A549 (cell line): ENCODE data around the gene MAGOH.

Source experiments
- CEBPB ChIP-seq, 2 experiments: fragments of >200 bp in 1 of 2; sonication (Bioruptor Twin) in 1 of 2; formaldehyde crosslinking in 1 of 2; IDR thresholded peaks; 2 replicates each; pipeline ENCODE4 v1.6.1; 2012 to 2016
- CTCF ChIP-seq: fragments of >200 bp; sonication (Bioruptor Twin); formaldehyde crosslinking; IDR thresholded peaks from 3 replicates; pipeline ENCODE4 v1.5.1; 2016
- HOXA7 ChIP-seq: fragments of 250-450 bp; sonication (Bioruptor Pico); IDR thresholded peaks from 2 replicates; pipeline ENCODE4 v1.5.0; 2020; ENCODE audit warnings: mild to moderate bottlenecking, moderate library complexity
- JUNB ChIP-seq: fragments of >200 bp; sonication (Bioruptor Twin); formaldehyde crosslinking; IDR thresholded peaks from 2 replicates; pipeline ENCODE4 v1.6.1; 2016
- MAX ChIP-seq: IDR thresholded peaks from 2 replicates; pipeline ENCODE4 v1.6.1; 2012
- POLR2A ChIP-seq: IDR thresholded peaks from 2 replicates; pipeline ENCODE4 v1.6.1; 2012; ENCODE audit warnings: mild to moderate bottlenecking, low read length
- REST ChIP-seq: fragments of 200-600 bp; sonication (generic); IDR thresholded peaks from 2 replicates; pipeline ENCODE4 v1.6.1; 2016; ENCODE audit warnings: antibody characterized with exemption, mild to moderate bottlenecking, moderate library complexity

- TF ChIP-seq CTCF (no peak), REST (no peak), MAX (no peak), POLR2A (no peak), JUNB (no peak), HOXA7 (CRISPR knock-in tag) (no peak), CEBPB (IDR thresholded peaks at IDR 0.05) (no peak)
Observed at GRCh38 chr1:53188099-53188498, 50.2 kb downstream of the MAGOH start.
